Mesenchymal stem cell (in vitro differentiated cells and primary cell): ENCODE data around the gene URB1.
A peak's percentile ranks its signal among the peaks of the same experiment; 100 is the strongest.

Source experiments
- DNase-seq: peaks from one replicate; pipeline ENCODE4 v3.0.0-alpha.2; 2013
- H2AFZ ChIP-seq: one replicate; pipeline ENCODE4 v1.6.1; 2013; ENCODE audit warnings: low read depth, mild to moderate bottlenecking, control low read depth, inconsistent platforms, low read length, moderate library complexity
- H2AK5ac ChIP-seq: 2 replicates; pipeline ENCODE4 v1.6.1; 2013; ENCODE audit warnings: low read length, moderate library complexity, mild to moderate bottlenecking, inconsistent platforms; ENCODE audit not compliant: severe bottlenecking
- H2BK120ac ChIP-seq: one replicate; pipeline ENCODE4 v1.6.1; 2013; ENCODE audit warnings: low read depth, mild to moderate bottlenecking, inconsistent platforms, low read length, moderate library complexity
- H2BK12ac ChIP-seq, 2 experiments: one replicate each; pipeline ENCODE4 v1.6.1; 2013; ENCODE audit warnings: inconsistent platforms in 2 of 2, low read length in 2 of 2, mild to moderate bottlenecking in 2 of 2, moderate library complexity in 2 of 2, control low read depth in 1 of 2
- H2BK15ac ChIP-seq: one replicate; pipeline ENCODE4 v1.6.1; 2013; ENCODE audit warnings: mild to moderate bottlenecking, low read depth, inconsistent platforms; ENCODE audit not compliant: poor library complexity, severe bottlenecking
- H2BK5ac ChIP-seq: 2 replicates; pipeline ENCODE4 v1.6.1; 2013; ENCODE audit warnings: low read depth, mild to moderate bottlenecking, low read length, control low read depth, inconsistent platforms; ENCODE audit not compliant: poor library complexity, severe bottlenecking
- H3K14ac ChIP-seq, 2 experiments: one replicate each; pipeline ENCODE4 v1.6.1; 2013; ENCODE audit warnings: inconsistent platforms in 2 of 2, low read length in 2 of 2, control low read depth in 1 of 2, mild to moderate bottlenecking in 1 of 2, moderate library complexity in 1 of 2
- H3K18ac ChIP-seq, 2 experiments: one replicate each; pipeline ENCODE4 v1.6.1; 2013; ENCODE audit warnings: inconsistent platforms in 2 of 2, low read length in 2 of 2, control low read depth in 1 of 2, low read depth in 1 of 2, mild to moderate bottlenecking in 1 of 2
- H3K23ac ChIP-seq, 2 experiments: one replicate each; pipeline ENCODE4 v1.6.1; 2013; ENCODE audit warnings: inconsistent platforms in 2 of 2, low read length in 2 of 2, mild to moderate bottlenecking in 2 of 2, moderate library complexity in 2 of 2, control low read depth in 1 of 2
- H3K27ac ChIP-seq: 2 replicates; pipeline ENCODE4 v1.5.1; 2013; ENCODE audit warnings: mild to moderate bottlenecking, moderate library complexity, low read length, control low read depth, inconsistent platforms; ENCODE audit not compliant: poor library complexity, severe bottlenecking
- H3K27me3 ChIP-seq, 2 experiments: 2 replicates each; pipeline versions ENCODE4 v1.6.1 to v1.7.0; 2013; ENCODE audit warnings: low read length in 2 of 2, mild to moderate bottlenecking in 2 of 2, moderate library complexity in 2 of 2, control low read depth in 1 of 2, inconsistent platforms in 1 of 2; ENCODE audit not compliant: control insufficient read depth in 1 of 2, insufficient read depth in 1 of 2
- H3K36me3 ChIP-seq, 2 experiments: 2 replicates each; pipeline versions ENCODE4 v1.6.1 to v1.7.0; 2013; ENCODE audit warnings: low read length in 2 of 2, control low read depth in 1 of 2, inconsistent platforms in 1 of 2, low read depth in 1 of 2, mild to moderate bottlenecking in 1 of 2; ENCODE audit not compliant: insufficient read depth in 2 of 2, control insufficient read depth in 1 of 2
- H3K4ac ChIP-seq, 2 experiments: one replicate each; pipeline ENCODE4 v1.6.1; 2013; ENCODE audit warnings: inconsistent platforms in 2 of 2, low read length in 2 of 2, mild to moderate bottlenecking in 2 of 2, moderate library complexity in 2 of 2, control low read depth in 1 of 2, low read depth in 1 of 2
- H3K4me1 ChIP-seq: 2 replicates; pipeline ENCODE4 v1.6.1; 2013; ENCODE audit warnings: low read depth, low read length, control low read depth; ENCODE audit not compliant: control insufficient read depth, insufficient read depth
- H3K4me2 ChIP-seq: 2 replicates; pipeline ENCODE4 v1.6.1; 2013; ENCODE audit warnings: low read length, mild to moderate bottlenecking, inconsistent platforms; ENCODE audit not compliant: poor library complexity, severe bottlenecking
- H3K4me3 ChIP-seq, 2 experiments: 2 replicates each; pipeline versions ENCODE4 v1.5.1 to v1.7.0; 2013; ENCODE audit warnings: low read length in 2 of 2, mild to moderate bottlenecking in 2 of 2, control low read depth in 1 of 2, low read depth in 1 of 2; ENCODE audit not compliant: insufficient read depth in 1 of 2
- H3K79me1 ChIP-seq: replicated peaks from 2 replicates; pipeline ENCODE4 v1.6.1; 2013; ENCODE audit warnings: mild to moderate bottlenecking, control low read depth, low read length, inconsistent platforms; ENCODE audit not compliant: poor library complexity, severe bottlenecking
- H3K9ac ChIP-seq: 2 replicates; pipeline ENCODE4 v1.7.0; 2013; ENCODE audit warnings: mild to moderate bottlenecking, low read length, moderate library complexity
- H3K9me3 ChIP-seq: 2 replicates; pipeline ENCODE4 v1.7.0; 2013; ENCODE audit warnings: mild to moderate bottlenecking, low read length; ENCODE audit not compliant: control insufficient read depth
- H4K8ac ChIP-seq: one replicate; pipeline ENCODE4 v1.6.1; 2013; ENCODE audit warnings: inconsistent platforms, mild to moderate bottlenecking, low read length, moderate library complexity
- H4K91ac ChIP-seq: one replicate; pipeline ENCODE4 v1.6.1; 2013; ENCODE audit warnings: mild to moderate bottlenecking, low read length, inconsistent platforms
- WGBS: methylation state at CpG from one replicate; pipeline ENCODE4 v1.1.7; 2013; ENCODE audit warnings: mixed read lengths; 5-methylcytosine and 5-hydroxymethylcytosine counted together

URB1 gene

GRCh38 chr21:32364387-32364786 lies 28.4 kb downstream of the URB1 start:
- Histone ChIP-seq H3K4me2 (no peak overlapping the region), H3K4ac (no peak overlapping the region), H2BK5ac (no peak overlapping the region), H3K9me3 (no peaks in the 10 kb centered on the region), H3K9ac (no peak overlapping the region), H2AK5ac (no peak overlapping the region), H3K4me1 (peaks cover 7% of the 10 kb centered on the region), H2BK12ac (no peak overlapping the region), H2BK15ac (no peak overlapping the region), H3K18ac (no peak overlapping the region), H2BK120ac (no peak overlapping the region), H3K4me3 (no peak overlapping the region), H3K79me1 (peaks cover 39% of the 10 kb centered on the region), H2AFZ (no peak overlapping the region), H4K8ac (no peak overlapping the region), H3K14ac (no peak overlapping the region), H3K27me3 (no peaks in the 10 kb centered on the region), H4K91ac (no peak overlapping the region), H3K27ac (no peak overlapping the region), H3K36me3 (peaks cover 71 to 99% of the 10 kb centered on the region in 2 experiments), H3K23ac (no peak overlapping the region)
- WGBS, result 94% methylated on average over 7 of the region's 7 CpGs
- no peak for DNase-seq

GRCh38 chr21:32360401-32360975 lies 32.3 kb downstream of the URB1 start:
- H3K27me3 ChIP-seq, result no peaks in the 10 kb centered on the region
- DNase-seq, result no peak
- no peak overlapping the region for H2BK15ac ChIP-seq
- H3K9me3 ChIP-seq, result no peaks in the 10 kb centered on the region
- H2BK120ac ChIP-seq, result no peak overlapping the region
- H3K23ac ChIP-seq, result no peak overlapping the region
- H3K36me3 ChIP-seq, result peaks cover 80 to 97% of the 10 kb centered on the region in 2 experiments
- no peak overlapping the region for H2BK12ac ChIP-seq
- no peak overlapping the region for H4K8ac ChIP-seq
- no peak overlapping the region for H3K4ac ChIP-seq
- WGBS, result 97% methylated on average over 5 of the region's 5 CpGs
- no peak overlapping the region for H2AFZ ChIP-seq
- H3K9ac ChIP-seq, result no peak overlapping the region
- H4K91ac ChIP-seq, result no peak overlapping the region
- H3K4me3 ChIP-seq, result no peak overlapping the region
- no peak overlapping the region for H2AK5ac ChIP-seq
- no peak overlapping the region for H3K14ac ChIP-seq
- peaks cover 43% of the 10 kb centered on the region for H3K79me1 ChIP-seq
- no peak overlapping the region for H3K4me2 ChIP-seq
- no peaks in the 10 kb centered on the region for H3K4me1 ChIP-seq
- H2BK5ac ChIP-seq, result no peak overlapping the region
- no peak overlapping the region for H3K27ac ChIP-seq
- H3K18ac ChIP-seq, result no peak overlapping the region

DNA sequence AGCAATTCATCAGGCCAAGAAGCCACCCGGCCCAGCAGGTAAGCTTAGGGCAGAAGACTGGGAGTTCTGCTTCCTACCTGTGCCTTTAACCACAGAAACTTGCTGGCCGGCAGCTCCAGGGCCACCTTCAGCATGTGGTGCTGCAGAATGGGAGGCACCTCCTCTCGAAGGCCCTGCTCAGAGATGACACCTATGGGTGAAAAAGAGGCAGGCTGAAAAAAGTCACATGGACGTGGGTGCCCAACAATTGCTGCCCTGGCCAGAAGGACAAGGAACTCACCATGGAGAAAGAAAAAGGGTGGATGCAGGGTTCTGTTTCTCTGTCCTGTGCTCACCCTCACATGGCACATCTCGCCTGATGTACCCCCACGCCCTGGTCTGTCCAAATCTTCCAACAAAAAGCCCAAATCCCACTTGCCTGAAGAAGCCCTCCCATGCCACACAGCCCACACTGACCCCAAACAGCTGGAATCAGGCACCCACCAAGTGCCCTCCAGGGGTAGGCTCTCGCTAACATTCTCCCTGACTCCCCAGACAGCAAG lies 33.0 kb downstream of the URB1 start:
- Histone ChIP-seq H4K8ac (no peak overlapping the region), H3K36me3 (peaks cover 77 to 98% of the 10 kb centered on the region in 2 experiments), H3K27me3 (no peaks in the 10 kb centered on the region), H3K9me3 (no peaks in the 10 kb centered on the region), H2BK120ac (no peak overlapping the region), H2AFZ (no peak overlapping the region), H2BK5ac (no peak overlapping the region), H3K4me1 (no peaks in the 10 kb centered on the region), H4K91ac (no peak overlapping the region), H3K27ac (no peak overlapping the region), H3K23ac (no peak overlapping the region), H2BK12ac (no peak overlapping the region), H3K79me1 (peaks cover 38% of the 10 kb centered on the region), H3K14ac (no peak overlapping the region), H3K4me3 (no peak overlapping the region), H3K18ac (no peak overlapping the region), H3K9ac (no peak overlapping the region), H3K4me2 (no peak overlapping the region), H2BK15ac (no peak overlapping the region), H2AK5ac (no peak overlapping the region), H3K4ac (no peak overlapping the region)
- WGBS, result 89% methylated on average over 7 of the region's 7 CpGs
- peak; percentile 7 for DNase-seq

DNA sequence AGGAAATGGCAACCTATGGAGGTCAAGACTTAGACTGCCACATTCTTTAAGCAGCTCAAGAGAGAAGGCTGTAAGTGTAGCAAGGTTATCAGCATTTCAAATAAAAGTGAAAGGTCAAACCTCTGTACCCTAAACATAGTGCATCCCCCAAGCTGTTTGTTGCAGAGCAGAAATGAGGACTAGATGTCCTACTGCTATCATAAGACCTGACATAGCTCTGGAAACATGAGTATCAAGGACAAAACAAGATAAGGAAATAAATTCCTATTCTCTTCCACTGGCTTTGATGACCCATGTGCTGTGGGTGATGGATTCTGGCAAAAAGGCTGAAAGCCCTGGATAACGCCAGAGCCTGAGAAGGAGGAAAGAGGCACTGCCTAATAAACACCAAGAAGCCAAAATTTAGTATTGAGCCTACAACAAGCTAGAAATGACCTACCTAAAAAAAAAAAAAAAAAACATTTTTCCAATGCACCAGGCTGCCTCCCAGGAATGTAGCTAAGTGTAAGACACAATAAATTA lies 35.9 kb downstream of the URB1 start:
- H3K23ac ChIP-seq, result no peak overlapping the region
- no peak overlapping the region for H3K14ac ChIP-seq
- H3K18ac ChIP-seq, result no peak overlapping the region
- no peak overlapping the region for H2AK5ac ChIP-seq
- H3K4me3 ChIP-seq, result no peak overlapping the region
- H3K27me3 ChIP-seq, result no peaks in the 10 kb centered on the region
- H3K4ac ChIP-seq, result no peak overlapping the region
- no peaks in the 10 kb centered on the region for H3K9me3 ChIP-seq
- H2AFZ ChIP-seq, result no peak overlapping the region
- no peak for DNase-seq
- H4K8ac ChIP-seq, result no peak overlapping the region
- no peak overlapping the region for H4K91ac ChIP-seq
- WGBS, result 100% methylated on average over 1 of the region's 1 CpG
- H2BK15ac ChIP-seq, result no peak overlapping the region
- H2BK12ac ChIP-seq, result no peak overlapping the region
- no peak overlapping the region for H2BK5ac ChIP-seq
- peaks cover 30% of the 10 kb centered on the region for H3K79me1 ChIP-seq
- H3K9ac ChIP-seq, result no peak overlapping the region
- H3K4me1 ChIP-seq, result no peaks in the 10 kb centered on the region
- H2BK120ac ChIP-seq, result no peak overlapping the region
- no peak overlapping the region for H3K4me2 ChIP-seq
- no peak overlapping the region for H3K27ac ChIP-seq
- peaks cover 71 to 98% of the 10 kb centered on the region in 2 experiments for H3K36me3 ChIP-seq
